GM19397 (cell line): ENCODE data around the gene ADCK1.
"Not testable (repeated sequence)": the region's sequence is repeated elsewhere in the genome, so short reads cannot be mapped to it uniquely, and the experiment has no call there.

Source experiments
- ATAC-seq: cut with Tn5 transposase; IDR thresholded peaks from one replicate; pipeline ENCODE4 v1.9.1; 2021; ENCODE audit warnings: mild to moderate bottlenecking, moderate library complexity; ENCODE audit not compliant: unreplicated experiment

Gene ADCK1

DNA sequence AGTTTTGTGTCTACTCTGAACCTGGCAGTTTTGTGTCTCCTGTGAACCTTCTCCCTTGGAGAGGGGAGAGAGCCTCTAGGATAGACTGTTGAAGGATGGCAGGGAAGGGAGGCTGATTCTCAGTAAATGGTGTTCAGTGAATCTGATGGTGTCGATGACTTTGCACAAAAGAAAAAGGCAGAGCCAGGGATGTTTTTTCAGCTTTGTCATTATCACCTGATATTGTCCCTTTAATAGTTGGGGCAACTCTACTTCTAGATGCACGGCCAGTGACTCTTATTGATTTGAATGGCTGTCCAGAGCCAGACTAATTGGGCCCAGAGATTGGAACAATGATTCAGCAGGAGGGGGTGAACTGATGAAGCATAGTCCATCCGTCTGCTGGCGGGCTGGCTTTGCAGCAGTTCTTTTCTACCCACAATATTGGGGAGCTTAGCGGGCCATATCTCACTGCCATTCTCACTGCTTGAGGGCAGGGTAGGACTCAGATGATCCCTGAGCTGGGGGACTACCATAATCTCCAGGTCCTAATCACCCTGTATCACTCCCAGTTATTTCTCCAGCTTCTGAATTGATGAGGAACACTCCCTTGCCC, 93.1 kb downstream of the ADCK1 start:
- ATAC-seq: no peak

GRCh38 chr14:77897374-77897773, 97.5 kb downstream of the ADCK1 start:
- no peak for ATAC-seq

- no peak for ATAC-seq
These were observed 102.9 kb downstream of the ADCK1 start for GRCh38 chr14:77902811-77903210.

DNA sequence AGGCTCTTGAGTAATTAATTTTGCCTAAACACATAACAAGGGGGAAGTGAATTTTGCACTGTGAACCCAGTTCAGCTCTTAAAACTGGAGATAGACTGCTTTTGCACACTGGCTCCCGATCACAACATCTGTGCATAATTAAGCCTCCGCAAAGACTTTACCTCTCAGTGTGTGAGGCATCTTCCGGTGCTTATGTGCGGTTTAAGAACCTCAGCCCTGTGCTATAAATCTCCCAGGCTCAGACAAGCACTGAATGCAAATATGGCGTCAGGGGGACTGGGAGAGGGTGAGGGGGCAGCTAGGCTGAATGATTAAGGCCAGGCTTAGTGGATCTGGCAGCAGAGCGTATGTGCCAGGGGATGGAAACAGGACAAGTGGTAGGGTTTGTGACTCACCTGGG, 103.3 kb downstream of the ADCK1 start:
- no peak for ATAC-seq

DNA sequence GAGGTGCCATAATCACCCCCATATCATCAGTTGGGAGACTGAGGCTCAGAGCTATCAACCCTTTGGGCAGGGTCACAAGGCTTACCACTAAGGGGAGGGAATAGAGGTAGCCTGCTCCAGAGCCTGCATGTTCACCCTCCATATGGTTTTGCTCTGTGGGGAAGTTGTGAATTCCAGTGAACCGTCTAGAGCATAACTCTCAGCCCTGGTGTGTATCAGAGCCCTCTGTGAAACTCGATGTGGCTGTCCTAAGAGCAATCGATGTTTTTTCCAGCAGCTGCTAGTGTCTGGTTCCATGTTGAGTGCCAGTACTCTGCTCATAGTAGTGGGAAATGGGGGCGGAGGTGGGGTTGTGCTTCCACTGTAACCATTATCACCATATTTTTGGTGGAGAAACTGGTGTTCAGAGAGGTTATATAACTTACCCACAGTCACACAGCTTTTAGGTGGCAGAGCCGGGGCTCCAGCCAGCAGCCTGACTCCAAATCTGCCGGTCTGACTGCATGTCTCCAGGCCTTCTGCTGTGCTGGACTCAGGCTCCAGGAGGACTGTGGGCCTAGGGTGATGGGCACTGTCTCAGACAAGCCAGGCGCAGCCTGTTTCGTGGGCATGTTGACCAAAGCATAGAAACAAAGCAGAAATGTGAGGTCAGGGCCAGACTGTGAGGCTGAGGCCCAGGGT, 104.2 kb downstream of the ADCK1 start:
- ATAC-seq: no peak

GRCh38 chr14:77906446-77906845, 106.5 kb downstream of the ADCK1 start:
- no peak for ATAC-seq

DNA sequence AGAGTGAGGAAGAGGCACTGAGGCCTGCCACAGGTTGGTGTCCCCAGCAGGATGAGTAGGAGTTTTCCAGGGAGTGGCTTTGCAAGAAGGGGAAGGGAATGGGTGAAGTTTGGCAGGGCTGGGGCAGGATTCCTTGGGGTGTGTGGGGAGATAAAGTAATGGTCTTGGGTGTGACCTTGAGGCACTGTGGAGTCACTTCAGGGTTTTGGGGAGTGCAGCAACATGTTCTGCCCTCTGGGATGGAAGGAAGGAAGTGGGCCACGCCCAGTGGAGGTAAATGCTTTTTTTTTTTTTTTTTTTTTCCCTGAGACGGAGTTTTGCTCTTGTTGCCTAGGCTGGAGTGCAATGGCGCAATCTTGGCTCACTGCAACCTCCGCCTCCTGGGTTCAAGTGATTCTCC, 108.9 kb downstream of the ADCK1 start:
- ATAC-seq: no peak

DNA sequence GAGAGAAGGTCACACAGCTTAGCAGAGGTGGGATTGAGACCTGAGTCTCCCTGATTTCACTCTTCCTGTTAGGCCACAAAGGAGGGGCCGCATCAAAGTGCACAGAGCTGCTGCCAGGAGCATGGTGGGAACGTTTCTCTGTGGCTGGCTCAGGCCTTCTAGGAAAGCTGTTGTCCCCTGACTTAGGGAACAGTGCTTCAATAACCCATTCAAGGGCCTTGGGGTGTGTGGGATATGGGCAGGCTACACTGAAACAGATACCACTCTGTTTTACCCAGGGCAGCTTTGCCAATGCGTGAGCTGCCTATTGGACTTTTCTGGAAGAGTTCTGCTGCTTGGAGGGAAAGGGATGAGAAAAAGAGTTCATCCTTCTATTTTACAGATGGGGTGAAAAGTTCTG, 110.0 kb downstream of the ADCK1 start:
- no peak for ATAC-seq

DNA sequence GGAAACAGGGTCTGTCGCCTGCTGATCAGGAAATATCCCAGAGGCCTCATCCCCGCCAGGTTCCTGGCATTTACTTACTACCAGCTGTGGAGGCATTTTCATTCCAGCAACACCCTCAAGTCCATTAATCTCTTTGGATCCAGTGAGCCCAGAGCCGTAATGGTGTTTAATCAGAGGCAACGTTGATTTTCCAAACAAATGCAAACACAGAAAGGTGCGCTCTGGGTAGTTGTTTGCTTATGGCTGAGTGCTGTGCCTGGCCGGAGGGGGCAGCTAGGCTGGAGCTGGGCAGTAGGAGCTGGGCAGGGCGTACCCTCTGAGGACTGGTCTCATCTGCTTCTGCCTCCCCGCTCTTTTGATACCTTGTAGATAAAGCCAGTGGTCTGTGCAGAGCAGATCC, 110.6 kb downstream of the ADCK1 start:
- no peak for ATAC-seq

DNA sequence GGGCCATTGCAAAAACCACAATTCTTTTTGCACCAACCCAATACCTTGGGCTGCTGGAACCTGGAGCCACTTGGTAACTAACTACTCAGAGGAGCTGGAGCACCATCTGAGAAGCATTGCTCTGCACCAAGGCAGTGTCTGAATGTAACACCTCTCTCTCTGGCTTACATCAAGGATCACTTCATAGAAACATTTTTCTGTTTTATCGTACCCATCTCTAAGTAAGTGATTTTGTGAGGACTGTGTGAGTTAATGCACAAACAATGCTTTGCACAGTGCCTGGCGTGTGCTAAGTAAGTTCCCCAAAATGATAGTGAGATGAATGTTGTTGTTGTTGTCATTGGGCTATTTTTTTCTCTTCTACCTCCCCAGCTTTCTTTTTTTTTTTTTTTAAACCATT, 111.4 kb downstream of the ADCK1 start:
- no peak for ATAC-seq

GRCh38 chr14:77912754-77913556, 113.0 kb downstream of the ADCK1 start:
- no peak for ATAC-seq

DNA sequence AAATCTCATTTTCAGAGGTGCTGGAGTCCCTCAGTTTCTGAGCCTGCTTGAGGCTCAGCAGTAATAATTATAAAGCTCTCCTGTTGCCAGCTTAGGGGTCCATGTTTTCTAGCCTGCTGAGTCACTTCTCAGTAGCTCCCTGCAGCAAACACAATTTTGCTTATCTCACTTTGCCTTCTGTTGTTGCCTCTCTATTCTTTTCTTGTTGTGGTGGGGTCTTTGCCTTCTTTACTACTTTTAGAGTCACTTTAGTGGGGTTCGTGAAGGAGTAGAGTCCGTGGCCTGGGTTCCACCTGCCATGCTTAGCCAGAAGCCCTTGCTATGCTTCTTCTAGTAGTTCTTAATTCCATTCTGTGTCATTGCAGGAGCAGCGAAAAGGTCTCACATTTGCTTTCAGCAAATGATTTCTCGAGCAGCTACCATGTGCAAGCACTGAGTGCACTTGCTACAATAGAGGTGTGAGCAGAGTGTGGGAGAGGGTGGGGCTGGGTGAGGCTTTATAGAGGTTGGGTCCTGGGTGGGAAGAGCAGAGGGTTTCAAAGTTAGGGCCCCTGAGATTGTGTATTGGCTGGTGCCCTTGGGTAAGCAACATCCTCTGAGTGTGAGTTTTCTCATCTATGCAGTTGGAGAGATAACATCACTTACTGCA, 114.3 kb downstream of the ADCK1 start:
- ATAC-seq: no peak

DNA sequence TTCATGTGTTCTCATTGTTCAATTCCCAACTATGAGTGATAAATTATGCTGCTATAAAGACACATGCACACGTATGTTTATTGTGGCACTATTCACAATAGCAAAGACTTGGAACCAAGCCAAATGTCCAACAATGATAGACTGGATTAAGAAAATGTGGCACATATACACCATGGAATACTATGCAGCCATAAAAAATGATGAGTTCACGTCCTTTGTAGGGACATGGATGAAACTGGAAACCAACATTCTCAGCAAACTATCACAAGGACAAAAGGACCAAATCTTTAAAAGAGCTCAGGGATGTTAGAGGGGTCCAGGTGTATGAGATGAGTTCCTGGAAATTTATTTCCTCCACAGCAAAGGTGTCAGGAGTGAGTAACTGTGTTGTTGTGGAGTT, 115.5 kb downstream of the ADCK1 start:
- not testable (repeated sequence) for ATAC-seq

- no peak for ATAC-seq
These were observed 117.7 kb downstream of the ADCK1 start for GRCh38 chr14:77917491-77918201.

- ATAC-seq: no peak
These were observed 118.5 kb downstream of the ADCK1 start for GRCh38 chr14:77918448-77918847.

DNA sequence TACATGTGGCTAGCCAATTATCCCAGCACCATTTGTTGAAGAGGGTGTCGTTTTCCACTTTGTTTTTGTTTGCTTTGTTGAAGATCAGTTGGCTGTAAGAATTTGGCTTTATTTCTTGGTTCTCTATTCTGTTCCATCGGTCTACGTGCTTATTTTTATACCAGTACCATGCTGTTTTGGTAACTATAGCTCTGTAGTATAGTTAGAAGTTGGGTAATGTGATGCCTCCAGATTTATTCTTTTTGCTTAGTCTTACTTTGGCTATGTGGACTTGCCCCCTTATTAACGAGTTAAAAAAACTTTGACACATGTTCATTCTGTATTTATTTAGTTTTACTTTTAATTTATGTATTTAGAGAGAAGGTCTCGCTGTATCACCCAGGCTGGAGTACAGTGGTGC, 120.4 kb downstream of the ADCK1 start:
- no peak for ATAC-seq

DNA sequence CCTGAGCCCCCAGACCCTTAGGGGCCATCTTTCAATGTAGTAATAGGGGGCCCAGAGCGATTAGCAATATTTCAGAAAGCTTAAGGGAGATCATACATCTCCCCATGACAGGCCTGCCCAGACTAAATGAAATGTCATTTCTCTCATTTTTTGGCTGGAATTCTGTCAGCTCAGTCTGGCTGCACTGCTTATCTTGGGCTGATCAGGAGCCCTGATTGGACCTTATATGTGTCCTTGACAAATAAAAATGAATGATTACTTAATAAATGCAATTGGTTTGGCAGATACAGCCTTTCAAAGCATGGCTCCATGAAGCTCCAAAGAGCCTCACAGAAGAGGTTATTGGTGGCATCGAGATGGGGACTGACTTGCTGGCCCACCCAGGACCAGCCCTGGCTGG, 121.9 kb downstream of the ADCK1 start:
- no peak for ATAC-seq

DNA sequence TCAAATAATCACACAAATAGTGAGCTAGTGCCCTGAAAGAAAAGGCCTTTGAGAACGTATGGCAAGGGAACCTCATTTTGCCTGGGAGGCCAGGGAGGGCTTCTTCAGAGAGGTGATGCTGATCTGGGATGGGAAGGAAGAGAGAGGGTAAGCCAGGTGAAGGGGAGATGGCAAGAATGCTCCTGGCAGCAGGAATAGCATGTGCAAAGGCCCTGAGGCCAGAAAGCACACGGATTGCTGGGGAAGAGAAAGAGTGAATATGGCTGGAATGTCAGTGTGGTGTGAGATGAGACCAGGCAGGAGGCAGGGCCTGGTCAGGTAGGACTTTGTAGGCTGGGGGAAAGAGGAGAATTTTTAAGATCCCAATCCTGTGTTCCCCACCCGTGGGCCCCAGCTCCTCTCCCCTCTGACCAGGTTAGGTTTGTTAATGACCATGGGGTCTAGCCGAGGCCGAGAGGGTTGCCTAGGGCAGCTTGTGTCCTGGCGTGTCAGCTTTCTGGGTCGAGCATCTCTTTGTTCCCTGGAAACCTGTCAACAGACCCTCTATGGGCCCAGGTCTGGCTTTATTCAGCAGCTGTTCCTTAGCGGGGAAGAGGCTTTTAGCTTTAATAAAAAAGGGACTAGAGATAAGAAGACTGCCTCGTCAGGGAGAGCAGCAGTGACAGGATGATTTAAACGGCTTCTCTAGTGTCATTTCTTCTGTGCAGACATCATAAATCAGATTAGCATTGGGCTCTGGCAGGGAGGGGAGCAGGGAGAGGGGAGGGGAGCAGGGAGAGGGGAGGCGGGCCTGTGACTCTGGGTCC, 123.4 kb downstream of the ADCK1 start:
- ATAC-seq: no peak

DNA sequence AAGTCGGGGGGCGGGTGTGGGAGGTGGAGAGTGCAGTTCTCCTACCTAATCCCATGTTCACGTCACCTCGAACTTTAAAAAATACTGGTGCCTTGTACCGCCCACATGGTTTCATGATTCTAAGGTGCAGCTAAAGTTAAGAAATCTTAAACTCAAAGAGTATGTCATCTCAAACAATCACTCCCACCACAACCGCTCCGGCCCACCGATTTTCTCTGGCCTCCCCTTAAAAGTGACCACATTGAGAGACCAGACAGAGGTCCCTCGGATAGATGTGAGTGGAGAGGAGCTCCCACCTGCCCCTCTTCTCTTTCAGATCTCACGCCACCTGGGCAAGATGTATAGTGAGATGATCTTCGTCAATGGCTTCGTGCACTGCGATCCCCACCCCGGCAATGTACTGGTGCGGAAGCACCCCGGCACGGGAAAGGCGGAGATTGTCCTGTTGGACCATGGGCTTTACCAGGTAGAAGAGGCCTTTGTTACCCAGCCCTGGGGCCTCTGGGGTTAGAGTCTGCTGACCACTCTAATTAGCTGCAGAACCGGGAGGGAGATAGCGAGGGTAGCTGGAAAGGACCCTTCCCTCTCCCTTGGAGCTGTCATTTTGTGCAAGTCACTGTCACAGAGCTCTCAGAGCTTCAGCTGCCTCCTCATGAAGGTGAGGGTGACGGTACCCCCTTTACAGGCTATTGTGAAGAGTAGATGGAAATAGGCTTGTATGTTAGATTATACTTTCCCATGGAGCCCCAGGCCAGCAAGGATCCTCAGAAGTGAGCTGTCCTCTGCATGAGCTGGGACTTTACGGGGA, 124.4 kb downstream of the ADCK1 start:
- no peak for ATAC-seq
